SK-MEL-5 (cell line): Measurements from ENCODE around the gene DOCK6. TPM values are rescaled to one million over a fixed set of nuclear protein-coding genes. Genes with fewer than 3 reads are reported as not detected.

Experiments
- total RNA-seq: library from RNA; depleted of rRNA; stranded (reverse); fragments of >200 nt; shearing (Covaris generic); gene quantifications from 2 replicates; pipeline ENCODE4 v1.2.3, GENCODE V29; 2014; rRNA removed

Gene DOCK6
- total RNA-seq, 1 experiment from 2014 or later: 3.9 TPM

Other genes with a start within 250 kb of the DOCK6 start
- gene LDLR, start 173.1 kb downstream of the DOCK6 start, total RNA-seq: 39.0 and 51.2 TPM in 2 replicates
- gene SPC24, start 106.7 kb downstream of the DOCK6 start, total RNA-seq: 18.7 and 23.4 TPM in 2 replicates
- gene KANK2, start 65.0 kb downstream of the DOCK6 start, total RNA-seq: 10.7 and 10.9 TPM in 2 replicates
- gene ANGPTL8, start 22.9 kb downstream of the DOCK6 start, total RNA-seq: not detected in 2 replicates
- gene TSPAN16, start 33.6 kb upstream of the DOCK6 start, total RNA-seq: not detected in 2 replicates
- 7.6 and 9.3 TPM in 2 replicates for gene RAB3D, start 77.1 kb upstream of the DOCK6 start, total RNA-seq
- gene TMEM205, start 83.7 kb upstream of the DOCK6 start, total RNA-seq: 79.4 and 87.3 TPM in 2 replicates
- 1.5 and 1.7 TPM in 2 replicates for gene CCDC159, start 84.0 kb upstream of the DOCK6 start, total RNA-seq
- gene PLPPR2, start 92.9 kb upstream of the DOCK6 start, total RNA-seq: 4.9 and 7.6 TPM in 2 replicates
- 1.0 and 2.4 TPM in 2 replicates for gene SWSAP1, start 112.1 kb upstream of the DOCK6 start, total RNA-seq
- 8.0 and 9.2 TPM in 2 replicates for gene EPOR, start 121.8 kb upstream of the DOCK6 start, total RNA-seq
- gene RGL3, start 156.8 kb upstream of the DOCK6 start, total RNA-seq: 2.0 and 2.2 TPM in 2 replicates
- gene ODAD3, start 172.6 kb upstream of the DOCK6 start, total RNA-seq: 0.08 TPM in 1 of 2 replicates, not detected in the other
- gene PRKCSH, start 173.1 kb upstream of the DOCK6 start, total RNA-seq: 93.9 and 122 TPM in 2 replicates
- gene ELAVL3, start 218.5 kb upstream of the DOCK6 start, total RNA-seq: not detected in 2 replicates
- 1.6 and 5.6 TPM in 2 replicates for gene ZNF653, start 243.3 kb upstream of the DOCK6 start, total RNA-seq